GM12875 (cell line): Measurements from ENCODE around the gene DDX39B.

Experiments used
- H3K4me3 ChIP-seq: one replicate; pipeline ENCODE4 v1.5.1; 2011; ENCODE audit warnings: low read depth, low read length, control low read depth
- TF ChIP-seq, protein P1 (sequence below): IDR thresholded peaks from 2 replicates; pipeline ENCODE4 v1.5.1; 2011; ENCODE audit warnings: low read depth, mild to moderate bottlenecking, control low read depth, inconsistent platforms, low read length, moderate library complexity, borderline replicate concordance; ENCODE audit not compliant: insufficient read depth

Gene DDX39B

DNA sequence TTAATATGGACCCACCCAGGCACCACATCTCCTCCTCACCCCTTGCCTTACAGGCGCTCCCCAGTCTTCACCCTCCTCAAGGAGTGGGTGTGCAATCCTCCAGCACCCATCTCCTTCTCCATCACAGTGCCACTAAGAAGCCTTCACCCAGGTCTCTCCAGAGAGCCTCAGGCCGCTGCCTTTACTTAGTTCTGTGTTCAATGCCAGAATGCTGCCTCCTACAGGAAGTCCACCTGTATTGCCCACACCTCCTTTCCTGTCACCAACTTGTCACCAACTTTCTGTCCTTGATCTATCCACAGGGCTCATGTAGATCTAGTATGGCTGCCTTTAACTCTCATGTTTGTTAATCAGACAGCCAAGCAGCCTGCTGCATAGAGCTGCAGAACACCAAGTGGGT lies 43.7 kb upstream of the DDX39B start:
- H3K4me3 ChIP-seq: no peak overlapping the region
- TF ChIP-seq, protein P1, sequence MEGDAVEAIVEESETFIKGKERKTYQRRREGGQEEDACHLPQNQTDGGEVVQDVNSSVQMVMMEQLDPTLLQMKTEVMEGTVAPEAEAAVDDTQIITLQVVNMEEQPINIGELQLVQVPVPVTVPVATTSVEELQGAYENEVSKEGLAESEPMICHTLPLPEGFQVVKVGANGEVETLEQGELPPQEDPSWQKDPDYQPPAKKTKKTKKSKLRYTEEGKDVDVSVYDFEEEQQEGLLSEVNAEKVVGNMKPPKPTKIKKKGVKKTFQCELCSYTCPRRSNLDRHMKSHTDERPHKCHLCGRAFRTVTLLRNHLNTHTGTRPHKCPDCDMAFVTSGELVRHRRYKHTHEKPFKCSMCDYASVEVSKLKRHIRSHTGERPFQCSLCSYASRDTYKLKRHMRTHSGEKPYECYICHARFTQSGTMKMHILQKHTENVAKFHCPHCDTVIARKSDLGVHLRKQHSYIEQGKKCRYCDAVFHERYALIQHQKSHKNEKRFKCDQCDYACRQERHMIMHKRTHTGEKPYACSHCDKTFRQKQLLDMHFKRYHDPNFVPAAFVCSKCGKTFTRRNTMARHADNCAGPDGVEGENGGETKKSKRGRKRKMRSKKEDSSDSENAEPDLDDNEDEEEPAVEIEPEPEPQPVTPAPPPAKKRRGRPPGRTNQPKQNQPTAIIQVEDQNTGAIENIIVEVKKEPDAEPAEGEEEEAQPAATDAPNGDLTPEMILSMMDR: peak; percentile 74

DNA sequence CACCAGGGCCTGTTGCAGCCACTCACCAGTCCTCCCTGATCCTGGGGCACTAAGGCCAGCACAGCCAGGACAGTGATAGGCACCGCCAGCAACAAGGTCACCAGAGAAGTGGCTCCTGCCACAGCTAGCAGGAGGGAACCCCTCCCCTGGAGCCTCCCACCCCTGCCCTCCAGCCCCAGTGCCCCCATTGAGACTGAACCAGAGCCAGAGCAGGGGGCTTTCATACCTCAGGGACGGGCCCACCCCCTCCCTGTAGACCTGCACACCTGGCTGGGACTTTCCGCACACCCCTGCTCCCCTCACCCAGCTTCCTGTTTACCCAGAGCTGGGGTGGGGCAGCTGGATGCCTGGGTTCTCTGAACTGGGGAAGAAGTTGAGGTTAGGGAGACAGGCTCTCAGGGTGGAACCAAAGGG lies 40.4 kb upstream of the DDX39B start, which contains the start of gene LTB:
TSS of gene LTB (minus strand) at position 195 of the 414 bp plus-strand sequence. CDS start at position 188, 7 bp downstream.
- H3K4me3 ChIP-seq: peak within 1 kb of the TSS; percentile 64
- TF ChIP-seq, protein P1: no peak

DNA sequence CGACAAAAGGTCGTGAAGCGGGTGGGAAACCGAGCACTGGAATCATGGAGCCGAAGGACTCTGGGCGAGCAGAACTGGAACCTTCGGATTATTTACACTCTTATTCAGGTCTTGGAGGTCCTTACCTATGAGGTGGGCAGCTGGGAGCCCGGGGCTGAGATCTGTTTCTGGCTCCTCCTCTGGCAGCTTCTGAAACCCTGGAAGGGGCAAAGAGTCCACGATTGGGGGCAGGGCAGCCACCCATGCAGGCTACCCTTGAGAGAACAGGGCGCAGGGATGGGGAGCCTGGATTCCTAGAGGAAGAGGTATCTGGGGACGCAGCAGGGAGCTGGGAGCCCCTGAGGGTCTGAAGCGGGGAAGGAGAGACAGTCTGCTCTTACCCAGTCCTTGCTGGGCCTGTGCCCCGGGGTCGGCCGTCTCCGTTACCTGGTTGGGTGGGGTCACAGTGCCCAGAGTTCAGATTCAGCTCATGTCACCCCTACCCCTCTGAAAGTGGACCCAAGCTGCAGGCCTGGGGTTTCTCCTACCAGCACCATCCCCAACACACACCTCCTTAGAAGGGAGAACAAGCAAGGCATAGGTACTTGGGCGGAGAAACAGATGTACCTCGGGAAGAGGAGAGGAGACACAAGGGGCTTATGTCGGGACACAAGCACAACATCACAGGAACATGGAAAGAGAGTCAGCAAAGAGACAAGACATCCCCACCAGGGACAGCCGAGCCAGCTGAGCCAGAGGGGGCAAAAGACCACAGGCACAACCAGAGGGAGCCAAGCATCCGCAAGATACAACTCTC lies 39.8 kb upstream of the DDX39B start:
- TF ChIP-seq, protein P1: no peak
- H3K4me3 ChIP-seq: peak overlapping the region; percentile 64

DNA sequence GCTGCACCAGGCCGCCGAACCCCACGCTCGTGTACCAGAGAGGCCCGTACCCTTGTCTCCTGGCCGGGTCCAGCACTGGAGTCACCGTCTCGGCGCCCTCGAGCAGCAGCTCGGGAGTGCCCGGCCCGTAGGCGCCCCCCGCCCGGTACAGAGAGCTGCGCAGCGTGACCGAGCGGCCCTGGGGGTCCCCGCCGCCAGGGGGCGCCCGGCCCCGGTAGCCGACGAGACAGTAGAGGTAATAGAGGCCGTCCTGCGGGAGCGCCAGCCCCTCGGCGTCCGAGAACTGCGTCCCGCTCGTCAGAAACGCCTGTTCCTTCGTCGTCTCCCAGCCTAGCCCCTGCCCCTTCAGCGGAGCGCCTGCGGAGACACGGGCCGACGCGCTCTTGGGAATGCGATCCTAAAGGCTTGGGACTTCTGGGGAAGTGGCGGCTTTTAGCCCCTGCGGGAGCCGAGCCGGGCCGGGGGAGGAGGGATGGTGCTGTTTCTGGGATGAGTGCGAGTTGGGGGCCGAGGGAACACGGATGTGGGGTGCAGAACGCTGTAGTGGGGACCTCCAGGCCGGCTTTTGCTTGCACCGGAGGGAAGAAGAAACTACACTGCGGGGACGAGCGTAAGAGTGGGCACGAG lies 39.1 kb upstream of the DDX39B start:
- TF ChIP-seq, protein P1: peak; percentile 98

DNA sequence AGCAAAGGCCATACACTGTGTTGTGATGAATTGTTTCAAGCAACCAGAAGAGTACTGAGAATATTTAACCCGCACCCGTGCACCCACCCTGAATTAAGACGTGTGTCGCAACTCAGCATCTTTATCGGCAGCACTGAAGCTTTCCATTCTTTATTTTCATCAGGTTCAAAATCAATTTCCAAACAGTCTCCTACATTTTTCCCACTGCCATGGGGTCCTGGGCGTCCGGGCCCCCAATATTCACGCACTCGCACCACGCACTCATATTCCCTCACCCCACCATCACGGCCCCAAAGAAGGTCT lies 38.6 kb upstream of the DDX39B start:
- TF ChIP-seq, protein P1: no peak
- peak overlapping the region; percentile 64 for H3K4me3 ChIP-seq

More for the DNA sequence above, 39.1 kb upstream of the DDX39B start:
- H3K4me3 ChIP-seq: peak overlapping the region; percentile 64

DNA sequence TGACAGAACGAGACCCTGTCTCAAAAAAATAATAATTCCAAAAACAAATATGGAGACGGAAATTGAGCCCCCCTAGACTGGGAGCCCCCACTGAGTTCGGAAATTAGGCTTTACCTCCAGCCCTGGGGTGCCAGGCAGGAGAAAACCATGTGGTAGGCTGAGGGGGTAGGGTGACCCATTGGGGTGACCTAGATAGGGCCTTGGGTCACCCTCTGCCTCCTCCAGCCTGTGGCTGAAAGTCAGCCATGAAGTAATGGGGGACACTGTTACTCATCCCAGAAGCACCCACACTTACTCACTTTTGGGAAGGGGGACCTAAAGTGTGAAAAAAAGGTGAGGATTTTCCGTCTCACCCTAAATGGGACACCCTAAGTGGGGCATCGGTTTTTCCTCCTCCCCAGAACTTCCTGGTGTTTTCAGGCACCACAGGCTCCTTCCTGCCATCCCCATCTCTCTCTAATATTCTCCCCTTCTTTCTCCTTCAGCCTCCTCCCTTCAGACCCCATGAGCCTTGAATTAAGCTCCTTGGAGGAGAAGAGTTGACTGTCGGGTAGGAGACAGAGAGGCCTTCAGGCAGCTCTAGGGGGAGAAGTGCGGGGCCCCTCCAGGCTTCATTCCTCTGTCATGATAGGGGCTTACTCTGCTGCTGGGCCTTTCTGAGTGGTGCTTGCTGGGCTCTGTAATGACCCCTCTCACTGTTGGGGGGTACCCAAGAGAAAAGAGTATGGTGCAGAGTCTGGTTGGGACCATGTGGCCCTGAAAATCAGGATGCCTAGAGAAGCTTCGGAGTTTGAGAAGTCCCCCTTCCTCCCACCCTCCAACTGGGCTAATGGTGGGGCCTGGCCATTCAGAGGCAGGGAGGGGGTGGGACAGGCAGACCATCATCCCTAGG lies 38.0 kb upstream of the DDX39B start:
- H3K4me3 ChIP-seq: peak overlapping the region; percentile 64
- TF ChIP-seq, protein P1: no peak
